Gastrocnemius medialis (tissue), 4 donors: ENCODE data around the gene SMCO2.

Experiments
- POLR2A ChIP-seq, 2 donors: fragments of 450-650 bp; IDR thresholded peaks; one replicate each; pipeline ENCODE4 v1.6.1; 2017; ENCODE audit warnings: antibody characterized with exemption in 2 of 2, mild to moderate bottlenecking in 2 of 2, moderate library complexity in 2 of 2
- TF ChIP-seq, protein P1 (sequence below), 5 experiments: fragments of 450-650 bp in 3 of 5; fragments of 200-600 bp in 2 of 5; sonication (generic) in 2 of 5; IDR thresholded peaks in 4 of 5; conservative IDR thresholded peaks in 1 of 5; 1 replicate in 4 of 5; 2 replicates in 1 of 5; pipeline ENCODE4 v1.5.1; 2016 to 2019; ENCODE audit warnings: antibody characterized with exemption in 5 of 5, mild to moderate bottlenecking in 3 of 5, moderate library complexity in 3 of 5

DNA sequence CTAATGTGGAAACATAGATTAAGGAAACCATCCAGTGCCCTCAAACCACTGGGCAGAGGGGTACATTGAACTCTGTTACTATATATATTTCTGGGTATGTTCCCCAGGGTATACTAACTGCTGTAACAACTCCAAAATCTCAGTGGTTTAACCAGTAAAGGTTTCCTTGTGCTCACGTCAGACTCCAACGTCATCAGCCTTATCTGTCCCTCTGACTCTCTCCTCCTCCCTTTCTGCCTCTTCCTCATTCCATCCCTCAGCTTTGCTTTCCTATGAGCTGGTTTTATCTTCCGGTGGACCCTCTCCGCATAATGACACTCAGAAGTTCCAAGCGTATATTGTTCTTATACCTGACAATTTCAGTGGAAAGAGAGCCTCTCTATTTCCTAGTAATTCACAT lies 21.2 kb upstream of the SMCO2 start:
- TF ChIP-seq, protein P1, sequence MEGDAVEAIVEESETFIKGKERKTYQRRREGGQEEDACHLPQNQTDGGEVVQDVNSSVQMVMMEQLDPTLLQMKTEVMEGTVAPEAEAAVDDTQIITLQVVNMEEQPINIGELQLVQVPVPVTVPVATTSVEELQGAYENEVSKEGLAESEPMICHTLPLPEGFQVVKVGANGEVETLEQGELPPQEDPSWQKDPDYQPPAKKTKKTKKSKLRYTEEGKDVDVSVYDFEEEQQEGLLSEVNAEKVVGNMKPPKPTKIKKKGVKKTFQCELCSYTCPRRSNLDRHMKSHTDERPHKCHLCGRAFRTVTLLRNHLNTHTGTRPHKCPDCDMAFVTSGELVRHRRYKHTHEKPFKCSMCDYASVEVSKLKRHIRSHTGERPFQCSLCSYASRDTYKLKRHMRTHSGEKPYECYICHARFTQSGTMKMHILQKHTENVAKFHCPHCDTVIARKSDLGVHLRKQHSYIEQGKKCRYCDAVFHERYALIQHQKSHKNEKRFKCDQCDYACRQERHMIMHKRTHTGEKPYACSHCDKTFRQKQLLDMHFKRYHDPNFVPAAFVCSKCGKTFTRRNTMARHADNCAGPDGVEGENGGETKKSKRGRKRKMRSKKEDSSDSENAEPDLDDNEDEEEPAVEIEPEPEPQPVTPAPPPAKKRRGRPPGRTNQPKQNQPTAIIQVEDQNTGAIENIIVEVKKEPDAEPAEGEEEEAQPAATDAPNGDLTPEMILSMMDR (IDR thresholded peaks at IDR 0.05 in 4 of 5, conservative IDR thresholded peaks at IDR 0.05 in 1 of 5) = no peak
- TF ChIP-seq POLR2A (IDR thresholded peaks at IDR 0.05) = no peak
